Ovary (tissue), 9 donors: ENCODE data around the gene GARIN1A. TPM values are rescaled to one million over a fixed set of nuclear protein-coding genes. Genes with fewer than 3 reads are reported as not detected.

Experiments
- DNase-seq, 5 donors: peaks; one replicate each; pipeline ENCODE4 v3.0.0-alpha.2; 2019 to 2020
- H3K27ac ChIP-seq, 2 donors: fragments of 200-600 bp; one replicate each; pipeline versions ENCODE4 v1.5.1 to v1.8.0; 2019 to 2022
- H3K27me3 ChIP-seq: fragments of 200-600 bp; one replicate; pipeline ENCODE4 v1.8.0; 2022
- H3K36me3 ChIP-seq: fragments of 200-600 bp; sonication (generic); one replicate; pipeline ENCODE4 v1.5.1; 2019
- H3K4me1 ChIP-seq: one replicate; pipeline ENCODE4 v1.8.1; 2013; ENCODE audit warnings: mild to moderate bottlenecking, moderate library complexity; ENCODE audit not compliant: insufficient read depth
- H3K4me3 ChIP-seq: fragments of 200-600 bp; sonication (generic); one replicate; pipeline ENCODE4 v1.5.1; 2017
- H3K9me3 ChIP-seq, 2 donors: fragments of 200-600 bp in 1 of 2; sonication (generic) in 1 of 2; one replicate each; pipeline versions ENCODE4 v1.5.1 to v1.8.1; 2013 to 2019; ENCODE audit warnings: mild to moderate bottlenecking in 1 of 2, moderate library complexity in 1 of 2
- CTCF ChIP-seq, 3 donors: fragments of 450-650 bp in 2 of 3; fragments of 200-600 bp in 1 of 3; IDR thresholded peaks; one replicate each; pipeline versions ENCODE4 v1.5.1 to v1.8.0; 2016 to 2022; ENCODE audit warnings: antibody characterized with exemption in 3 of 3, mild to moderate bottlenecking in 1 of 3
- EP300 ChIP-seq: sonication (generic); formaldehyde crosslinking; IDR thresholded peaks from one replicate; pipeline ENCODE4 v1.6.1; 2017; ENCODE audit warnings: antibody characterized with exemption
- POLR2A ChIP-seq: fragments of 450-650 bp; IDR thresholded peaks from one replicate; pipeline ENCODE4 v1.6.1; 2017; ENCODE audit warnings: antibody characterized with exemption, mild to moderate bottlenecking, moderate library complexity
- WGBS, 3 donors: extraction: QIAGEN DNeasy Blood & Tissue Kit in 1 of 3; methylation state at CpG; one replicate each; pipeline versions ENCODE4 v1.1.5 to v1.1.7; 2013 to 2017; 5-methylcytosine and 5-hydroxymethylcytosine counted together
- intact Hi-C, 4 donors: fragments of 100-400 bp; cut with DNase I; formaldehyde crosslinking; loops; one replicate each; pipeline versions ENCODE4 v1.11.0 to v1.15.1; 2022 to 2023
- polyA plus RNA-seq, 2 donors: library from polyadenylated mRNA; stranded (reverse); fragments of 200-250 nt in 1 of 2; fragments of 350-450 nt in 1 of 2; fragmentation: Illumina TruSeq in 1 of 2; extraction: RNeasy Lipid Tissue Mini Kit (QIAGEN cat#74804) in 1 of 2; gene quantifications; one replicate each; pipeline ENCODE4 v1.2.3, GENCODE V29; 2013 to 2014
- total RNA-seq, 7 donors: library from RNA; depleted of rRNA in 2 of 7; stranded (reverse); fragments of >200 nt in 2 of 7; fragmentation: NEBNext Ultra II Directional in 3 of 7; extraction: Animal tissue kit (Norgen Biotek cat#: 25700) in 3 of 7; gene quantifications; one replicate each; pipeline versions ENCODE4 v1.1.0 to v1.2.4, GENCODE V29; 2016 to 2023
- donor health status: DM: no; HTN: no; CAD: no; lungs with moderate emphysema.
- donor health status: DM: no; HTN: no; CAD: no.
- donor health status: Bipolar disorder and iron deficiency.
- donor health status: DM: yes; HTN: yes; CAD: no.
- donor health status: DM: no; HTN: no; CAD: no.
- donor health status: DM: yes; HTN: yes; CAD: no.

Gene GARIN1A
- total and polyA plus RNA-seq, 9 donors = 0.36 to 4.0 (median 1.3) TPM

- Histone ChIP-seq H3K4me3 (no peak overlapping the region), H3K9me3 (no peaks in the 10 kb centered on the region), H3K4me1 (no peaks in the 10 kb centered on the region), H3K27ac (no peak overlapping the region), H3K27me3 (no peaks in the 10 kb centered on the region), H3K36me3 (no peaks in the 10 kb centered on the region)
- TF ChIP-seq CTCF (IDR thresholded peaks at IDR 0.05) (no peak), POLR2A (no peak), EP300 (no peak)
- no peak for DNase-seq
- intact Hi-C loops = no loop called here
- 83 to 85% (median 84%) methylated on average over 19 of the region's 19 CpGs for WGBS, 3 donors
These were observed 21.4 kb downstream of the GARIN1A start for GRCh38 chr7:128693373-128694015.

DNA sequence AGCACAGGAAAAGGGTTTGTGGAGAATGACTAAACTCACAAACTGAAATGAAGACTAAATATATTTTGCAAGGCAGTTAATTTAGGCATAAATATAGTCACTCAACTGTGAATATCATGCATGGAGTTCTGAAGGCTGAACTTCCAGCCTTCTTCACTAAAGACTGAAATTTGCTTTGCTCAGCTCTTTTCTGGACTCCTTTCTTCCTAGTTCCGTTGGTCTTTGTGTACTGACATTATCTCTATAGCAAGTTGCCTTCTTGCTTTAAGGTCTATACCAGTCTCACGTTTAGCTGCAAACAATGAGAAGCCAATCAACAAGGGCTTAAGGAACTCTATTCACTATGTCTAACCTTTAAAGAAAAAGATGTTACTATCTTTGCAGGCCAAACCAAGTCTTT, 22.6 kb downstream of the GARIN1A start:
- no peak for TF ChIP-seq POLR2A
- TF ChIP-seq CTCF (IDR thresholded peaks at IDR 0.05) = no peak
- TF ChIP-seq EP300 = no peak
- no peaks in the 10 kb centered on the region for H3K27me3 ChIP-seq

DNA sequence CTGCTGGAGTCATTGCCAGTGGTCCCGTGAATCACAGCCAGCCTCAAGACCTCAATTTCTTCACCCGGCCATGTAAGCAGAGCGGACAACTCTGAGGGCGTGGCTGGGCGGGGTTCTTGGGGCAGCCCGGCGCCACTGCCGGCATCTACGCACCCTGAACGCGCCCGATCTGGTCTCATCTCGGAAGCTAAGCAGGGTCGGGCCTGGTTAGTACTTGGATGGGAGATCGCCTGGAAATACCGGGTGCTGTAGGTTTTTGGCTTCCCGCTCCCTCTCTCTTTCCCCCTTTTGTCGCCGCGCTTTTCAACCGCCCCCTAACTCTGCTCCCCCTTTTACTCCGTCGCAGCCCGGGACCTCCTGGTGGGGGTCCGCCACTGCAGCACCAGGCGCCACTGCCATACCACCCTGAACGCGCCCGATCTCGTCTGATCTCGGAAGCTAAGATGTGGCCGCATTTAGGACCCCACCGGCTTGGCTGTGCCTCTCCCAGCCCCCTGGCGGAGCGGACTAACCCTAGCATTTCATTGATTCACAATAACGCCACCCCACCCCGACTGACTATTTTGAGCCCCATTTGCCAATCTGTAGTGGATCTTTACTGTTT, 25.3 kb downstream of the GARIN1A start:
- DNase-seq = peak in 1 of 5 donors; percentile 38

More for the DNA sequence above, 22.6 kb downstream of the GARIN1A start:
- Histone ChIP-seq H3K36me3 (no peaks in the 10 kb centered on the region), H3K9me3 (no peaks in the 10 kb centered on the region), H3K4me3 (no peak overlapping the region), H3K27ac (no peak overlapping the region), H3K4me1 (no peaks in the 10 kb centered on the region)
- WGBS, 3 donors = 30 to 58% (median 40%) methylated on average over 2 of the region's 2 CpGs
- no peak for DNase-seq
- intact Hi-C loops = no loop called here

DNA sequence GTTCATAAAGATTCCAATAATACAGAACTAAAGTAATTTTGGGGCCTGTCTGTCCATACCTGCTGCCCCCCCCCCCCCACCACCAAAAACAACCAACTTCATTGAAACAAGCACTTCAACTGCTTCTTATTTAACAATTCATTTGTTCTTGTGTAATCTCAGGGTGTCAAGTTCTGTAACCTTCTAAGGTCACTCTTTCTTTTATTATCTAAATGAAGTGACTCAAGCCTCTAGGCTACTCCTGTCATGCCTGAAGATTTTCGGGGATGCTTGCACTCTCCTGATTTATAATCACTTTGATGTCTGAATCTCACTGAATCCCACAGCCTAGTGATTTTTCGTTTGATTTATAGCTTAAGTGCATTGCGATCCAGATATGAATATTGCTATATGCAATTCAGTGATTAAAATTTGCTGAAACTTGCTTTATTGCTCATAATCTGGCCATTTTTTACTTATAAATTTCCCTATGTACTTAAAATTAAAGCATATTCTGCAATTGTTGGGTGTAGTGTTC, 27.2 kb downstream of the GARIN1A start:
- no peak overlapping the region for H3K27ac ChIP-seq
- H3K9me3 ChIP-seq = no peaks in the 10 kb centered on the region
- no peaks in the 10 kb centered on the region for H3K36me3 ChIP-seq
- 58 to 66% (median 63%) methylated on average over 3 of the region's 3 CpGs for WGBS, 3 donors
- H3K4me3 ChIP-seq = no peak overlapping the region
- no peak for DNase-seq
- TF ChIP-seq EP300 = no peak
- TF ChIP-seq POLR2A = no peak
- no peak for TF ChIP-seq CTCF (IDR thresholded peaks at IDR 0.05)
- intact Hi-C loops = no loop called here
- no peaks in the 10 kb centered on the region for H3K4me1 ChIP-seq
- no peaks in the 10 kb centered on the region for H3K27me3 ChIP-seq

More for the DNA sequence above, 25.3 kb downstream of the GARIN1A start:
- TF ChIP-seq POLR2A = no peak
- no peak for TF ChIP-seq CTCF (IDR thresholded peaks at IDR 0.05)
- no peak for TF ChIP-seq EP300
- no peaks in the 10 kb centered on the region for H3K4me1 ChIP-seq
- intact Hi-C loops = no loop called here
- 2 to 3% (median 2%) methylated on average over 37 of the region's 37 CpGs for WGBS, 3 donors
- no peaks in the 10 kb centered on the region for H3K9me3 ChIP-seq
- no peak overlapping the region for H3K4me3 ChIP-seq
- H3K27ac ChIP-seq = no peak overlapping the region
- H3K36me3 ChIP-seq = no peaks in the 10 kb centered on the region
- no peaks in the 10 kb centered on the region for H3K27me3 ChIP-seq
